GM19463 (cell line): Measurements from ENCODE around the gene TAMALIN.

Experiments
- ATAC-seq: cut with Tn5 transposase; IDR thresholded peaks from one replicate; pipeline ENCODE4 v1.9.1; 2021; ENCODE audit warnings: mild to moderate bottlenecking, moderate library complexity; ENCODE audit not compliant: unreplicated experiment

Gene TAMALIN

GRCh38 chr12:52054231-52054832 lies 47.6 kb downstream of the TAMALIN start:
- no peak for ATAC-seq

GRCh38 chr12:52054833-52055730 lies 48.3 kb downstream of the TAMALIN start:
- no peak for ATAC-seq

- ATAC-seq, result no peak
Observed at GRCh38 chr12:52055731-52056711, 49.3 kb downstream of the TAMALIN start.

- no peak for ATAC-seq
Observed at GRCh38 chr12:52056801-52057637, 50.3 kb downstream of the TAMALIN start.

GRCh38 chr12:52057638-52058576 lies 51.2 kb downstream of the TAMALIN start:
- no peak for ATAC-seq

GRCh38 chr12:52058631-52059361 lies 52.0 kb downstream of the TAMALIN start:
- ATAC-seq, result no peak

- no peak for ATAC-seq
Observed at GRCh38 chr12:52059582-52060497, 53.1 kb downstream of the TAMALIN start.

- no peak for ATAC-seq
Observed at GRCh38 chr12:52060498-52061177, 53.9 kb downstream of the TAMALIN start.

- no peak for ATAC-seq
Observed at GRCh38 chr12:52061470-52062166, 54.9 kb downstream of the TAMALIN start.

- ATAC-seq, result no peak
Observed at GRCh38 chr12:52062167-52063081, 55.7 kb downstream of the TAMALIN start.

GRCh38 chr12:52063082-52063924 lies 56.6 kb downstream of the TAMALIN start:
- no peak for ATAC-seq

GRCh38 chr12:52063981-52064649 lies 57.4 kb downstream of the TAMALIN start:
- no peak for ATAC-seq
